B cell (primary cell): Measurements from ENCODE around the gene TUT7. TPM values are rescaled to one million over a fixed set of nuclear protein-coding genes. Genes with fewer than 3 reads are reported as not detected.

Experiments used
- ATAC-seq: fragments of 200-7000 bp; cut with Tn5 transposase; one replicate; pipeline ENCODE4 v1.10.0; 2021; ENCODE audit warnings: low read depth, mild to moderate bottlenecking, moderate number of reproducible peaks, moderate library complexity
- CTCF ChIA-PET: fragments of 350-600 bp; sonication (Branson Sonifier 250); formaldehyde crosslinking; loops from one replicate; lab custom pipeline; 2021; ENCODE audit warnings: antibody characterized with exemption, inconsistent platforms; lab: Charles Lee
- POLR2A ChIA-PET: fragments of 350-600 bp; sonication (Branson Sonifier 250); formaldehyde crosslinking; loops from one replicate; lab custom pipeline; 2021; ENCODE audit warnings: antibody characterized with exemption; lab: Charles Lee
- DNase-seq: peaks from one replicate; pipeline ENCODE4 v3.0.0; 2013
- H2AFZ ChIP-seq: 2 replicates; pipeline ENCODE4 v1.6.1; 2012; ENCODE audit warnings: mild to moderate bottlenecking, low read depth, low read length; ENCODE audit not compliant: insufficient read depth, poor library complexity, severe bottlenecking
- H3K27ac ChIP-seq, 2 donors: 1 replicate in 1 of 2; 2 replicates in 1 of 2; pipeline ENCODE4 v1.5.1; 2012 to 2013; ENCODE audit warnings: low read length in 2 of 2, mild to moderate bottlenecking in 2 of 2, moderate library complexity in 1 of 2
- H3K27me3 ChIP-seq, 4 experiments: fragments of 200-600 bp in 1 of 4; sonication (generic) in 1 of 4; replicated peaks in 1 of 4; 1 replicate in 2 of 4; 2 replicates in 2 of 4; pipeline versions ENCODE4 v1.6.1 to v1.7.0; 2013 to 2016; ENCODE audit warnings: low read length in 3 of 4, mild to moderate bottlenecking in 2 of 4, mixed read lengths in 1 of 4, moderate library complexity in 1 of 4; ENCODE audit not compliant: insufficient read depth in 4 of 4, control insufficient read depth in 3 of 4; ENCODE audit errors: control extremely low read depth in 1 of 4
- H3K36me3 ChIP-seq, 2 experiments: replicated peaks in 1 of 2; 1 replicate in 1 of 2; 2 replicates in 1 of 2; pipeline versions ENCODE4 v1.6.1 to v1.7.1; 2013; ENCODE audit warnings: low read length in 1 of 2; ENCODE audit not compliant: insufficient read depth in 2 of 2, control insufficient read depth in 1 of 2; ENCODE audit errors: control extremely low read depth in 1 of 2, extremely low read depth in 1 of 2
- H3K4me1 ChIP-seq, 2 donors: fragments of 200-600 bp in 1 of 2; sonication (generic) in 1 of 2; 1 replicate in 1 of 2; 2 replicates in 1 of 2; pipeline versions ENCODE4 v1.5.1 to v1.6.1; 2013 to 2017; ENCODE audit warnings: low read length in 2 of 2; ENCODE audit not compliant: control insufficient read depth in 2 of 2, insufficient read depth in 2 of 2
- H3K4me2 ChIP-seq: replicated peaks from 2 replicates; pipeline ENCODE3; 2012; ENCODE audit warnings: mild to moderate bottlenecking, low read depth, low read length; ENCODE audit not compliant: poor library complexity, severe bottlenecking
- H3K4me3 ChIP-seq, 5 experiments: fragments of 200-600 bp in 1 of 5; sonication (generic) in 1 of 5; 1 replicate in 3 of 5; 2 replicates in 2 of 5; pipeline versions ENCODE4 v1.5.1 to v1.7.0; 2011 to 2016; ENCODE audit warnings: low read length in 4 of 5, mild to moderate bottlenecking in 4 of 5, low read depth in 2 of 5, control low read depth in 1 of 5, moderate library complexity in 1 of 5; ENCODE audit not compliant: insufficient read depth in 1 of 5; ENCODE audit errors: control extremely low read depth in 1 of 5, extremely low read depth in 1 of 5
- H3K79me2 ChIP-seq: fragments of 200-600 bp; sonication (generic); one replicate; pipeline ENCODE4 v1.6.0; 2016; ENCODE audit warnings: low read length; ENCODE audit not compliant: control insufficient read depth, insufficient read depth
- H3K9ac ChIP-seq: fragments of 200-600 bp; sonication (generic); 2 replicates; pipeline ENCODE4 v1.6.1; 2017; ENCODE audit warnings: mild to moderate bottlenecking, low read length, moderate library complexity
- H3K9me3 ChIP-seq, 3 donors: one replicate each; pipeline versions ENCODE4 v1.6.1 to v1.7.1; 2013; ENCODE audit warnings: low read length in 2 of 3; ENCODE audit not compliant: control insufficient read depth in 2 of 3, insufficient read depth in 1 of 3; ENCODE audit errors: control extremely low read depth in 1 of 3
- H4K20me1 ChIP-seq: 2 replicates; pipeline ENCODE4 v1.6.0; 2012; ENCODE audit warnings: mild to moderate bottlenecking, low read length; ENCODE audit not compliant: insufficient read depth, control insufficient read depth, poor library complexity, severe bottlenecking
- H3K27ac Mint-ChIP-seq: one replicate; pipeline ENCODE4 v1.8.0; 2021; ENCODE audit warnings: mixed read lengths
- H3K27me3 Mint-ChIP-seq: one replicate; pipeline ENCODE4 v1.8.0; 2021; ENCODE audit warnings: mixed read lengths
- H3K4me1 Mint-ChIP-seq: one replicate; pipeline ENCODE4 v1.8.0; 2021; ENCODE audit warnings: mixed read lengths
- H3K4me3 Mint-ChIP-seq: one replicate; pipeline ENCODE4 v1.8.0; 2021; ENCODE audit warnings: mixed read lengths
- H3K9me3 Mint-ChIP-seq: one replicate; pipeline ENCODE4 v1.8.0; 2022; ENCODE audit warnings: mixed read lengths; ENCODE audit not compliant: insufficient read depth
- EZH2 ChIP-seq: IDR thresholded peaks from 2 replicates; pipeline ENCODE4 v1.6.1; 2012; ENCODE audit warnings: borderline replicate concordance, low read depth, mild to moderate bottlenecking, moderate library complexity, low read length; ENCODE audit not compliant: insufficient read depth, poor library complexity, severe bottlenecking
- WGBS: methylation state at CpG from one replicate; pipeline ENCODE4 v1.1.5; 2013; ENCODE audit warnings: missing lambda C conversion rate; ENCODE audit not compliant: insufficient coverage; 5-methylcytosine and 5-hydroxymethylcytosine counted together
- intact Hi-C: fragments of 100-400 bp; cut with micrococcal nuclease; formaldehyde crosslinking; loops from one replicate; pipeline ENCODE4 v1.10.0; 2022
- polyA plus RNA-seq: library from polyadenylated mRNA; depleted of rRNA; stranded (reverse); fragments of >200 nt; gene quantifications from 2 replicates; pipeline ENCODE4 v1.2.3, GENCODE V29; 2012
- total RNA-seq, 2 donors: library from RNA; stranded (reverse); fragments of 120-200 nt in 1 of 2; gene quantifications; 1 replicate in 1 of 2; 2 replicates in 1 of 2; pipeline versions ENCODE4 v1.2.3 to v1.2.4, GENCODE V29; 2013 to 2022
- TF ChIP-seq, protein P1 (sequence below): fragments of 200-600 bp; IDR thresholded peaks from one replicate; pipeline ENCODE4 v1.8.0; 2022; ENCODE audit warnings: antibody characterized with exemption, mild to moderate bottlenecking

TUT7 gene
- total and polyA plus RNA-seq, 2 donors (not counting 1 experiment from before 2014, with no cell fraction given), result 18.3 to 70.7 TPM

DNA sequence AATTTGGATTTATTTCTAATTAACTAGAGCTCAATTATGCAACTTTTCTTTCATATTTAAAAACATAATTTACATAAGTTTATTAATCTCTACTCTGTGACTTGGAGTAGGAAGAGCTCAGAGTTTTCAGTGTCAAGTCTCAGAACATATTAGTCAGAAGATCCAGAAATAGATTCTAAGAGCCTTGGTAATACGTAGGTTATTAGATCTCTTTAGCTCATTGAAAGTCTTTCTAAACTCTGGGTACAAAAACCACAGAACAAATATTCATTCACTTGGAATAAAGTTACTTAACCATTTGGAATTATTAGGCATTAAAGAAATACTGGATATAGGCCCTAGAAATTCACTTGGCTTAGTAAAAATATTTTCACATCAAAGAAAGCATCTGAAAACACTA, 45.5 kb downstream of the TUT7 start:
- no peak for ATAC-seq
- ChIA-PET POLR2A (no interaction called here), CTCF (no interaction called here)
- H3K4me3 Mint-ChIP-seq, result no peak overlapping the region
- no peaks in the 10 kb centered on the region for H3K4me1 Mint-ChIP-seq
- no peaks in the 10 kb centered on the region for H3K27me3 Mint-ChIP-seq
- no peak overlapping the region for H3K27ac Mint-ChIP-seq
- Histone ChIP-seq H3K36me3 (peaks cover 24 to 78% of the 10 kb centered on the region in 2 experiments), H3K4me1 (no peaks in the 10 kb centered on the region), H3K4me3 (no peak overlapping the region), H3K4me2 (no peak overlapping the region), H2AFZ (no peak overlapping the region), H4K20me1 (no peaks in the 10 kb centered on the region), H3K79me2 (peaks cover 3% of the 10 kb centered on the region), H3K27me3 (no peaks in the 10 kb centered on the region), H3K9me3 (peaks cover 0 to 3% (median 0%) of the 10 kb centered on the region in 3 donors), H3K27ac (no peak overlapping the region), H3K9ac (no peak overlapping the region)
- no peak for DNase-seq
- intact Hi-C loops, result no loop called here
- no peaks in the 10 kb centered on the region for H3K9me3 Mint-ChIP-seq
- WGBS, result no CpG with 5 or more reads among the region's 1 CpG
- no peak for TF ChIP-seq EZH2
- TF ChIP-seq, protein P1, sequence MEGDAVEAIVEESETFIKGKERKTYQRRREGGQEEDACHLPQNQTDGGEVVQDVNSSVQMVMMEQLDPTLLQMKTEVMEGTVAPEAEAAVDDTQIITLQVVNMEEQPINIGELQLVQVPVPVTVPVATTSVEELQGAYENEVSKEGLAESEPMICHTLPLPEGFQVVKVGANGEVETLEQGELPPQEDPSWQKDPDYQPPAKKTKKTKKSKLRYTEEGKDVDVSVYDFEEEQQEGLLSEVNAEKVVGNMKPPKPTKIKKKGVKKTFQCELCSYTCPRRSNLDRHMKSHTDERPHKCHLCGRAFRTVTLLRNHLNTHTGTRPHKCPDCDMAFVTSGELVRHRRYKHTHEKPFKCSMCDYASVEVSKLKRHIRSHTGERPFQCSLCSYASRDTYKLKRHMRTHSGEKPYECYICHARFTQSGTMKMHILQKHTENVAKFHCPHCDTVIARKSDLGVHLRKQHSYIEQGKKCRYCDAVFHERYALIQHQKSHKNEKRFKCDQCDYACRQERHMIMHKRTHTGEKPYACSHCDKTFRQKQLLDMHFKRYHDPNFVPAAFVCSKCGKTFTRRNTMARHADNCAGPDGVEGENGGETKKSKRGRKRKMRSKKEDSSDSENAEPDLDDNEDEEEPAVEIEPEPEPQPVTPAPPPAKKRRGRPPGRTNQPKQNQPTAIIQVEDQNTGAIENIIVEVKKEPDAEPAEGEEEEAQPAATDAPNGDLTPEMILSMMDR, result no peak

DNA sequence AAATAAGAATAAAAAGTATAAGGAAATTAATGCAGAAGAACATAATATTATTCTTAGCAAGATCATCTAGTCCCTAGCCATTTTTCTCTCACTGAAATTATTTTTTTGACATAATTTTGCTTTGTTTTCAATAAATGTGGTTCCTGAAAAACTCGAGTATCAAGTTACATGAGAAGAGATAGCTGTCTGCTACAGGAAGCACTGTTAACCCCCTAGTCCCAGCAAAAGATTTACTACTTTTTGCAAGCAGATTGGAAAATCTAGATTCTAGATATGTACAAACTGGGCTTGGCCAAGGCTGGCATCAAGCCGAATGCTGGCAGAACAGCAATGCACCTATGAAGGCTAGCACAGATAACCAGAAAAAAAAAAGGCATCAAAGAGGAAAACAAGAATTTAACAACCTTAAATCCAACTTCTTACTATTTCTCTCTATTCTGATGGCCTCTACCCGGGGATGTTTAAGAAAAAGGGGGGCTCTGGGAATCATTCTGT, 49.9 kb downstream of the TUT7 start:
- intact Hi-C loops, result no loop called here
- Histone ChIP-seq H4K20me1 (no peaks in the 10 kb centered on the region), H3K36me3 (peaks cover 12 to 92% of the 10 kb centered on the region in 2 experiments), H3K9ac (no peak overlapping the region), H3K27ac (no peak overlapping the region), H3K4me3 (no peak overlapping the region), H3K79me2 (peaks cover 3% of the 10 kb centered on the region), H3K4me1 (no peaks in the 10 kb centered on the region), H3K27me3 (no peaks in the 10 kb centered on the region), H3K9me3 (no peaks in the 10 kb centered on the region), H3K4me2 (no peak overlapping the region), H2AFZ (no peak overlapping the region)
- no peak overlapping the region for H3K4me3 Mint-ChIP-seq
- H3K4me1 Mint-ChIP-seq, result no peaks in the 10 kb centered on the region
- POLR2A ChIA-PET, result no interaction called here
- no peaks in the 10 kb centered on the region for H3K9me3 Mint-ChIP-seq
- H3K27ac Mint-ChIP-seq, result no peak overlapping the region
- no peak for TF ChIP-seq EZH2
- TF ChIP-seq, protein P1, result no peak
- no peak for ATAC-seq
- CTCF ChIA-PET, result interaction anchor here (0.6 kb wide), 1 partner anchor 606 kb away, joined by 3 read pairs; no protein-coding TSS in a partner anchor
- no peak for DNase-seq
- H3K27me3 Mint-ChIP-seq, result no peaks in the 10 kb centered on the region
- no CpG with 5 or more reads among the region's 3 CpGs for WGBS
